Right cardiac atrium (tissue), 5 donors: ENCODE measurements around the gene DHX9. TPM values are rescaled to one million over a fixed set of nuclear protein-coding genes. Genes with fewer than 3 reads are reported as not detected.

Source experiments
- ATAC-seq, 2 donors: fragments of 200-7000 bp; cut with Tn5 transposase; one replicate each; pipeline versions ENCODE4 v1.8.0 to v1.9.1; 2020; ENCODE audit warnings: moderate library complexity in 2 of 2, mild to moderate bottlenecking in 1 of 2
- DNase-seq, 3 donors: peaks; one replicate each; pipeline ENCODE4 v3.0.0-alpha.2; 2020
- H3K27ac ChIP-seq: one replicate; pipeline ENCODE4 v1.5.1; 2013; ENCODE audit warnings: mild to moderate bottlenecking, low read length, control low read depth, moderate library complexity
- H3K27me3 ChIP-seq: one replicate; pipeline ENCODE4 v1.6.1; 2013; ENCODE audit not compliant: control insufficient read depth, insufficient read depth
- H3K4me1 ChIP-seq: one replicate; pipeline ENCODE4 v1.6.1; 2013; ENCODE audit warnings: low read length; ENCODE audit not compliant: control insufficient read depth, insufficient read depth
- H3K4me3 ChIP-seq: one replicate; pipeline ENCODE4 v1.5.1; 2013; ENCODE audit warnings: low read length, control low read depth
- H3K9me3 ChIP-seq: one replicate; pipeline ENCODE4 v1.6.1; 2013; ENCODE audit warnings: low read length; ENCODE audit not compliant: control insufficient read depth
- WGBS: extraction: QIAGEN DNeasy Blood & Tissue Kit; methylation state at CpG from one replicate; pipeline ENCODE4 v1.1.7; 2013; 5-methylcytosine and 5-hydroxymethylcytosine counted together
- intact Hi-C, 4 donors: fragments of 100-400 bp; cut with DNase I; formaldehyde crosslinking; loops; one replicate each; pipeline versions ENCODE4 v1.11.0 to v1.14.0; 2022 to 2023
- polyA plus RNA-seq: library from polyadenylated mRNA; stranded (reverse); fragments of 200-250 nt; gene quantifications from one replicate; pipeline ENCODE4 v1.2.3, GENCODE V29; 2013
- total RNA-seq, 4 donors: library from RNA; stranded (reverse); fragmentation: NEBNext Ultra II Directional; extraction: Animal tissue kit (Norgen Biotek cat#: 25700); gene quantifications; one replicate each; pipeline ENCODE4 v1.2.1, GENCODE V29; 2021
- donor health status: healthy with polysubstance abuse.
- donor health status: DM: no; HTN: yes; CAD: no.
- donor health status: DM: no; HTN: no; CAD: no.
- donor health status: DM: no; HTN: yes; CAD: no; lungs with severe emphysema.
- donor health status: DM: yes; HTN: yes; CAD: no.

The DHX9 gene
- total and polyA plus RNA-seq, 5 donors: 41.3 to 94.7 (median 71.2) TPM

- Histone ChIP-seq H3K9me3 (no peaks in the 10 kb centered on the region), H3K4me1 (peaks cover 5% of the 10 kb centered on the region), H3K27me3 (no peaks in the 10 kb centered on the region), H3K4me3 (no peak overlapping the region), H3K27ac (no peak overlapping the region)
- no peak for DNase-seq
- intact Hi-C loops: no loop called here
- ATAC-seq: no peak
- WGBS: 44% methylated on average over 4 of the region's 4 CpGs
Measured at GRCh38 chr1:182842265-182842664, 3.1 kb downstream of the DHX9 start.

- peaks cover 3% of the 10 kb centered on the region for H3K4me1 ChIP-seq
Measured at GRCh38 chr1:182845379-182845778, 6.2 kb downstream of the DHX9 start.

GRCh38 chr1:182845894-182846293 is 6.7 kb downstream of the DHX9 start:
- H3K4me3 ChIP-seq: no peak overlapping the region
- H3K4me1 ChIP-seq: peaks cover 2% of the 10 kb centered on the region
- H3K27me3 ChIP-seq: no peaks in the 10 kb centered on the region
- intact Hi-C loops: no loop called here
- no peak overlapping the region for H3K27ac ChIP-seq
- DNase-seq (no peak), ATAC-seq (no peak)
- WGBS: 79% methylated on average over 5 of the region's 5 CpGs
- no peaks in the 10 kb centered on the region for H3K9me3 ChIP-seq

More at GRCh38 chr1:182845379-182845778, 6.2 kb downstream of the DHX9 start:
- intact Hi-C loops: no loop called here
- H3K9me3 ChIP-seq: no peaks in the 10 kb centered on the region
- no peak overlapping the region for H3K27ac ChIP-seq
- H3K27me3 ChIP-seq: no peaks in the 10 kb centered on the region
- ATAC-seq (no peak), DNase-seq (no peak)
- no peak overlapping the region for H3K4me3 ChIP-seq
- 94% methylated on average over 1 of the region's 1 CpG for WGBS

GRCh38 chr1:182847105-182847504 is 8.0 kb downstream of the DHX9 start:
- DNase-seq (no peak), ATAC-seq (no peak)
- Histone ChIP-seq H3K9me3 (no peaks in the 10 kb centered on the region), H3K27me3 (no peaks in the 10 kb centered on the region), H3K4me1 (no peaks in the 10 kb centered on the region), H3K4me3 (no peak overlapping the region), H3K27ac (no peak overlapping the region)
- intact Hi-C loops: no loop called here

GRCh38 chr1:182848736-182849135 is 9.6 kb downstream of the DHX9 start:
- Histone ChIP-seq H3K4me3 (no peak overlapping the region), H3K9me3 (no peaks in the 10 kb centered on the region), H3K27me3 (no peaks in the 10 kb centered on the region), H3K27ac (no peak overlapping the region), H3K4me1 (no peaks in the 10 kb centered on the region)
- DNase-seq (no peak), ATAC-seq (no peak)
- whole genome bisulfite sequencing: 98% methylated on average over 2 of the region's 2 CpGs
- intact Hi-C loops: no loop called here

- no peak for ATAC-seq
- WGBS: 85% methylated on average over 4 of the region's 4 CpGs
- intact Hi-C loops: no loop called here
- Histone ChIP-seq H3K9me3 (no peaks in the 10 kb centered on the region), H3K27ac (no peak overlapping the region), H3K27me3 (no peaks in the 10 kb centered on the region), H3K4me1 (no peaks in the 10 kb centered on the region), H3K4me3 (no peak overlapping the region)
- DNase-seq: no peak
Measured at GRCh38 chr1:182850319-182850718, 11.2 kb downstream of the DHX9 start.

GRCh38 chr1:182851825-182852224 is 12.7 kb downstream of the DHX9 start:
- ATAC-seq (no peak), DNase-seq (no peak)
- 82% methylated on average over 1 of the region's 1 CpG for WGBS
- H3K27me3 ChIP-seq: no peaks in the 10 kb centered on the region
- H3K9me3 ChIP-seq: no peaks in the 10 kb centered on the region
- no peak overlapping the region for H3K27ac ChIP-seq
- intact Hi-C loops: no loop called here
- no peaks in the 10 kb centered on the region for H3K4me1 ChIP-seq
- no peak overlapping the region for H3K4me3 ChIP-seq

- H3K9me3 ChIP-seq: no peaks in the 10 kb centered on the region
- no peak overlapping the region for H3K27ac ChIP-seq
- no peaks in the 10 kb centered on the region for H3K27me3 ChIP-seq
- no peak for DNase-seq
- no peak for ATAC-seq
- intact Hi-C loops: no loop called here
- H3K4me3 ChIP-seq: no peak overlapping the region
- WGBS: 61% methylated on average over 4 of the region's 4 CpGs
- H3K4me1 ChIP-seq: no peaks in the 10 kb centered on the region
Measured at GRCh38 chr1:182855911-182856310, 16.8 kb downstream of the DHX9 start.

- DNase-seq (no peak), ATAC-seq (no peak)
- Histone ChIP-seq H3K4me3 (no peak overlapping the region), H3K4me1 (no peaks in the 10 kb centered on the region), H3K27ac (no peak overlapping the region), H3K9me3 (no peaks in the 10 kb centered on the region), H3K27me3 (no peaks in the 10 kb centered on the region)
- intact Hi-C loops: no loop called here
- WGBS: 92% methylated on average over 3 of the region's 3 CpGs
Measured at GRCh38 chr1:182857212-182857611, 18.1 kb downstream of the DHX9 start.

GRCh38 chr1:182860658-182861057 is 21.5 kb downstream of the DHX9 start:
- H3K27ac ChIP-seq: no peak overlapping the region
- WGBS: 90% methylated on average over 4 of the region's 4 CpGs

GRCh38 chr1:182861994-182862393 is 22.8 kb downstream of the DHX9 start:
- ATAC-seq (no peak), DNase-seq (no peak)
- Histone ChIP-seq H3K4me3 (no peak overlapping the region), H3K9me3 (no peaks in the 10 kb centered on the region), H3K27ac (no peak overlapping the region), H3K4me1 (no peaks in the 10 kb centered on the region), H3K27me3 (no peaks in the 10 kb centered on the region)
- WGBS: 82% methylated on average over 2 of the region's 2 CpGs
- intact Hi-C loops: no loop called here

More at GRCh38 chr1:182860658-182861057, 21.5 kb downstream of the DHX9 start:
- no peaks in the 10 kb centered on the region for H3K9me3 ChIP-seq
- H3K4me1 ChIP-seq: no peaks in the 10 kb centered on the region
- no peak for ATAC-seq
- H3K27me3 ChIP-seq: no peaks in the 10 kb centered on the region
- no peak overlapping the region for H3K4me3 ChIP-seq
- intact Hi-C loops: no loop called here
- no peak for DNase-seq

- DNase-seq (no peak), ATAC-seq (no peak)
- intact Hi-C loops: no loop called here
- Histone ChIP-seq H3K27me3 (no peaks in the 10 kb centered on the region), H3K4me1 (no peaks in the 10 kb centered on the region), H3K4me3 (no peak overlapping the region), H3K9me3 (no peaks in the 10 kb centered on the region), H3K27ac (no peak overlapping the region)
- WGBS: 89% methylated on average over 1 of the region's 1 CpG
Measured at GRCh38 chr1:182862827-182863226, 23.7 kb downstream of the DHX9 start.
